ENCODE results near the gene SYT11. TPM values are rescaled to one million over a fixed set of nuclear protein-coding genes. Genes with fewer than 3 reads are reported as not detected.
"Not testable (repeated sequence)": the region's sequence is repeated elsewhere in the genome, so short reads cannot be mapped to it uniquely, and the experiment has no call there.

Gene SYT11
- total RNA-seq, 1 donor from 2014 or later: 35.9 TPM

DNA sequence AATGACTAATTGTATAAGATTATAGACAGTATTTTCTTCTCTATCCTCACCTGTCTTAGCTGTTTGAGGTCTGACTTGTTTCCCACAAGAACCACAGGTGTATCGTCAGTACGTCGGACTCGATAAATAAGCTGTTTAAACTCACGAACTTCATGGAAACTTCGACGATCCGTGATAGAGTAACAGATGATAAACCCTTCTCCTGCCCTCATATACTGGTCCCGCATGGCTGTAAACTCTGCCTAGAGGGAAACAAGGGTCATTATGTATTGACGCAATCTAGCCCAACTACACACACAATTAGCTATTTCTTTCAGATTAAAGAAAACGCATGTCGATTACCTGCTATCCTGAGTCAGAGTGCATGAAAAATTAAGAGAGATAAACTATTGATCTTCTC is 44.9 kb downstream of the SYT11 start:
- DNase-seq: no peak

- DNase-seq: peak; percentile 65
Measured at GRCh38 chr1:155909894-155910293, 50.5 kb downstream of the SYT11 start.

GRCh38 chr1:155910621-155911121 is 51.3 kb downstream of the SYT11 start:
- peak; percentile 58 for DNase-seq

DNA sequence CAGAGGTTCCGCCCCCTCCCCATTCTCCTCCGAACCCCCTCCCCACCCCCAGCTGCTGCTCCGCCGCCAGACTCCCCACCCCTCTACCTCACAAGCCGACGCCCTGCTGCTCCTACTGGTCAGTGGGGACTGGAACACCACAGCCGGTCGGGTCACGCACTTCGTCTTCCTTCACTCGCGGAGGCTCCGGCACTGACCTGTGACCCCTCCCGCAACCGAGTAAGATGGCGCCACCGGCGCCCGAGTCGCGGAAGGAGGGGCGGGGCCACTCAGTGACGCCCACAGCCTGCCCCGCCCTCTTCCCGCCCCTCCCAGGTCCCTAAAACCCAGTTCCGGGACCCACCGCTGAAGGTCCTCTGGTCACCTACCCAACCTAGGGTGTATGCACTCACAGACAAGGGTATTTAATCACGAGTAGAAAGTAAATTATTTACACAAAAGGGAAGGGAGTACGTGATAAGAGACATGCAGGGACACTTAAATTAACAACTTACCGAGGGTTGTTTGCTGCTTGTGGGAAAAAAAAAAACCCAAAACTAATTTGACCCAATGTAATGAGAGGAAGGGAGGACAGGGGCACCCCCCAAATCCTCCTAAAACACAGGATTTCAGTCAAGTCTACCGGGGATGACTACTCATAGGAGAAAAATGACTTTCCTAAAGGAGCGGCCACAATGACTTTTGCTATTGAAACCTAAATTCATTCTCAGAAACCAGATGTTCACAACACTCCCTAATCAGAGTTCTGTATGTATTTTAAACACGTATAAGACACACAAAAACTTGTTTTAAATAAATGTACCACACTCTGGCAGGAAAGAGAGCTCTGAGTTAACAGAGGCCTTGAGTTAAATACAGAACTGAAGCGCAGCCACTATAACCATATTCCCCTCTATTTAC is 52.0 kb downstream of the SYT11 start, which contains the start of gene RIT1:
RIT1 (minus strand) TSS at position 194 of the 900 bp plus-strand sequence. CDS start 588 bp downstream, outside the sequence.
- DNase-seq: peak; percentile 83

DNA sequence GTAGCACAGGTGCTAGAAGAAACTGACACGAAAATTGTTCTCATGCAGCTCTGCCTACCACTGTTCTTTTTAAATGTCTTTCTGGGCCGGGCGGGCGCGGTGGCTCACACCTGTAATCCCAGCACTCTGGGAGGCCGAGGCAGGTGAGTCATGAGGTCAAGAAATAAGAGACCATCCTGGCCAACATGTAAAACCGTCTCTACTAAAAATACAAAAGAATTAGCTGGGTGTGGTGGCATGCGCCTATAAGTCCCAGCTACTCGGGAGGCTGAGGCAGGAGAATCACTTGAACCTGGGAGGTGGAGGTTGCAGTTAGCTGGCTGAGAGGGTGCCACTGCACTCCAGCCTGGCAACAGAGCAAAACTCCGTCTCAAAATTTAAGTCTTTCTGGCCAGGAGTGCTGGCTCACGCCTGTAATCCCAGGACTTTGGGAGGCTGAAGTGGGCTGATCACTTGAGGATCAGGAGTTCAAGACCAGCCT is 52.7 kb downstream of the SYT11 start:
- DNase-seq: no peak

DNA sequence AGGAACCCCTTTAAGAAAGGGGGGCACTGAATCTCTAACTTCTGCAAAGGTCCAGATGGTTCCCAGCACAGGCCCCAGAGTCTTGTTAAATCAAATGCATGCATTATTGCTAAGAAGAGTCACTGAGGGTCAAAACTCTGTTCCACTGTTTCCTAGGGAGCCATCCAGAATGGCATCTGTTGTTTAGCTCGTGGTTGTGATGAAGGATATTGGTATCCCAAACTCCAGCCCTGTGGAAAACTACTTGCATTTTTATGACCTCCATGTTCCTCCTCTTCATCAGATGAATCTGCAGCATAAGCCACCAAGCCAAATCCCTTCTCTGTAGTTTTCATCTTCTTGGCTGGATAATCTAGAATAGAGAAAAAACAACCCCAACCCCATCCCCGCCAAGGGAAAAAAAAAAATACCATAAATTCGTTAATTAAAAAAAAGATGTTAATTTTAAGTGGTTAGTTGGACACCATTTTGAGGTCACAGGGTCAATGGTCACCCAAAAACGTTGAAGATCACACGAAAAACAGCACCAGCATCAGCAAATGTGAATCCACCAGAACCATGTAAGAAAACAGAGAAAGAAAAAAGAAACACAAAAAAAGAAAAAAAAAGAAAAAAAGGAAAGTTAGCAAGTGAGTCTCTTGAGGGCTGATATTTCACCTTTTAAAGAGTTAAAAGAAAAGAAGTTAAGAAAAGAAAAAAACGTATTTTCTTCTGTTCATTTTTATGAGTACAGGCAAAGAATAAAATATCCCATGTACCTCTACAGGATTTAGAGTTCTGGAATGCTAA is 54.8 kb downstream of the SYT11 start:
- DNase-seq: no peak

DNA sequence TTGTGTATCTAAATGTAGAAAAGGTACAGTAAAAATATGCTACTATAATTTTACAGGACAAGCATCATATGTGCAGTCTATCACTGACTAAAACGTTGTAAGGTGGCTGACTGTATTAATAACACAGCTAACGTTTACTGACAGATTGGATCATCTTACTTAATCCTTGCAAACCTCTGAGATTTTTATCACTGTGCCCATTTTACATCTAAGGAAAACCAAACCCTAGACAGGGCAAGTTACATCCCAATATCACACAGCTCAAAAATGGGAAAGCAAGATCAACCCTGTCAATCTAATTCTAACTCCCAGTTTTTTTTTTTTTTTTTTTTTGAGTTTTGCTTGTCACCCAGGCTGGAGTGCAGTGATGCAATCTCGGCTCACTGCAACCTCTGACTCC is 59.3 kb downstream of the SYT11 start:
- no peak for DNase-seq

GRCh38 chr1:155919801-155920200 is 60.4 kb downstream of the SYT11 start:
- DNase-seq: no peak

GRCh38 chr1:155920717-155921116 is 61.4 kb downstream of the SYT11 start:
- no peak for DNase-seq

GRCh38 chr1:155925506-155925905 is 66.1 kb downstream of the SYT11 start:
- DNase-seq: no peak

GRCh38 chr1:155929057-155929456 is 69.7 kb downstream of the SYT11 start:
- no peak for DNase-seq

GRCh38 chr1:155930725-155931124 is 71.4 kb downstream of the SYT11 start:
- not testable (repeated sequence) for DNase-seq

GRCh38 chr1:155931332-155932038 is 72.1 kb downstream of the SYT11 start:
- DNase-seq: no peak

DNA sequence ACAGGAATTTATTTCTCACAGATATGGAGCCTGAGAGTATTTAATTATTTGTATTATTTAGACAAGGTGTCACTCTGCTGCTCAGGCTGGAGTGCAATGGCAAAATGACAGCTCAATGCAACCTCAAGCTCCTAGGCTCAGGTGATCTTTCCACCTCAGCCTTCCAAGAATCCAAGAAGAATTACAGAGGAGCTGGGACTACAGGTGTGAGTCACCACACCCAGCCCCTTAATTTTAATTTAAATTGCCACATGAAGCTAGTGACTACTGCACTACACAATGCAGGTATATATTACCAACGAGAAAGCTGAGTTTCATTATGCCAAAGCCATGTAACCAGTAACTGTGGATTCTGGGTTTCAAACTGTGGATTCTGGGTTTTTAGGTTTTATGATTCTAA is 72.7 kb downstream of the SYT11 start:
- no peak for DNase-seq

DNA sequence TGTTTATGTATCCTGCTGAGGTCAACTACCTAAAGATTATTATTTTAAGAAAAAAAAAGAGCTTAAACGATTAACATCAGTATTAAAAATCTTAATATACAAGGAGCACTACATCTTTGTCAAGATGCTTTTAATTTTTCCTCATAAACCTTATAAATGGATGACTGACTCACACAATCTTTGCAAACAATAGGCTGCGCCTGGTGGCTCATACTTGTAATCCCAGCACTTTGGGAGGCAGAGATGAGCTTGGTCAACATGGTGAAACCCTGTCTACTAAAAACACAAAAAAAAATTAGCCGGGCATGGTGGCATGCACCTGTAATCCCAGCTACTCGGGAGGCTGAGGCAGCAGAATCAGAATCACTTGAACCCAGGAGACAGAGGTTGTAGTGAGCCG is 73.1 kb downstream of the SYT11 start:
- DNase-seq: peak; percentile 58

- DNase-seq: no peak
Measured at GRCh38 chr1:155933591-155934096, 74.3 kb downstream of the SYT11 start.

GRCh38 chr1:155934097-155934935 is 74.9 kb downstream of the SYT11 start, which contains the start of gene KHDC4:
Gene KHDC4, minus strand, starts transcription at chr1:155934413. Its CDS starts 40 bp downstream, at chr1:155934373.
- peak; percentile 100 for DNase-seq
